GM19467 (cell line): ENCODE data around the gene RNASE11.
"Not testable (repeated sequence)": the region's sequence is repeated elsewhere in the genome, so short reads cannot be mapped to it uniquely, and the experiment has no call there.

Experiments
- ATAC-seq: cut with Tn5 transposase; IDR thresholded peaks from one replicate; pipeline ENCODE4 v1.9.1; 2021; ENCODE audit warnings: mild to moderate bottlenecking, moderate library complexity; ENCODE audit not compliant: unreplicated experiment

Gene RNASE11

GRCh38 chr14:20614038-20614840 lies 26.4 kb upstream of the RNASE11 start:
- ATAC-seq: no peak

- ATAC-seq: peak; percentile 61
Measured at GRCh38 chr14:20613094-20614037, 25.6 kb upstream of the RNASE11 start.

GRCh38 chr14:20612403-20612802 lies 24.6 kb upstream of the RNASE11 start:
- no peak for ATAC-seq

- ATAC-seq: no peak
Measured at GRCh38 chr14:20611277-20611676, 23.5 kb upstream of the RNASE11 start.

- ATAC-seq: no peak
Measured at GRCh38 chr14:20610002-20610765, 22.4 kb upstream of the RNASE11 start.

- peak; percentile 21 for ATAC-seq
Measured at GRCh38 chr14:20609215-20610001, 21.6 kb upstream of the RNASE11 start.

GRCh38 chr14:20608383-20609110 lies 20.7 kb upstream of the RNASE11 start:
- ATAC-seq: no peak

GRCh38 chr14:20607617-20608016 lies 19.8 kb upstream of the RNASE11 start:
- no peak for ATAC-seq

- ATAC-seq: no peak
Measured at GRCh38 chr14:20606902-20607242, 19.1 kb upstream of the RNASE11 start.

- ATAC-seq: no peak
Measured at GRCh38 chr14:20606190-20606901, 18.5 kb upstream of the RNASE11 start.

- ATAC-seq: no peak
Measured at GRCh38 chr14:20603813-20604690, 16.3 kb upstream of the RNASE11 start.

GRCh38 chr14:20602583-20602982 lies 14.8 kb upstream of the RNASE11 start:
- no peak for ATAC-seq

GRCh38 chr14:20601522-20601921 lies 13.7 kb upstream of the RNASE11 start:
- ATAC-seq: no peak

- ATAC-seq: no peak
Measured at GRCh38 chr14:20597108-20597507, 9.3 kb upstream of the RNASE11 start.

- ATAC-seq: not testable (repeated sequence)
Measured at GRCh38 chr14:20595726-20596125, 7.9 kb upstream of the RNASE11 start.

- ATAC-seq: no peak
Measured at GRCh38 chr14:20592574-20592973, 4.8 kb upstream of the RNASE11 start.

- no peak for ATAC-seq
Measured at GRCh38 chr14:20591235-20591634, 3.4 kb upstream of the RNASE11 start, which contains the start of gene RNASE12. TSS of gene RNASE12 (minus strand) at chr14:20591376. CDS start at chr14:20590723, 653 bp downstream.

- no peak for ATAC-seq
Measured at GRCh38 chr14:20583908-20584307, 3.9 kb downstream of the RNASE11 start.
